ENCODE measurements around the gene FGF9.

Gene FGF9

DNA sequence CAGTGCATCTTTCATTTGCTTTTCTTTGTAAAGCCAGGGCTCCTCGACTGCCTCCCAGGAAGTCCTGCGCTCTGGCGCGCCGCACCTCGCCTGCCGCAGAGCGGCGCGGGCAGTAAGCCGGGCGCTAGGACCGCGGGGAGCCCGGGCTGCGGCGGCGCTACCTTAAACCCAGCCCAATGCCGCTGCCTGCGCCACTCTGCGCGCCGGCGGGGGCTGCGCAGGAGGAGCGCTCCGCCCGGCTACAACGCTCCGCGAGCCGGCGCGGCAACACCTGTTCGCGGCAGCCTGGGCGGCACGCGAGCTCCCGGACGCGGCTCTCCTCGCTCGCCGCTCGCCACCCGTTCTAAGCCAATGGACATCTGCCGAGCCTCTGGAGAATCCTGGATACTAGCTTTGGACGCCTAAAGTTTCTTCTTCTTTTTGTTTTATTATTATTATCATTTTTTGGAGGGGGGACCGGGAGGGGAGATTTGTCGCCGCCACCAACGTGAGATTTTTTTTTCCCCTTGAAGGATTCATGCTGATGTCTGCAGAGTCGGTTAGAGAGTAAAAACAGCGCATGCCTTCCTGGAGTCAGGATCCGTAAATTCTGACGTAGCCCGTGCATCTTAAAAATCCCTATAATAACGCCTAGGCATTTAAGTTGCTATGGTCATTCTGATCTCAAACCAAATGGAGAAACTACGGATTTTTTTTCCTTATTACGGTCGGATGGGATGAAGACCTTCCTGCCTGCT lies at the start of gene FGF9:
Gene FGF9 (plus strand): TSS at position 191 of the 737 bp plus-strand sequence. CDS start 840 bp downstream, outside the sequence.
- ChIA-PET POLR2A (interaction anchor here (1.0 kb wide), 1 partner anchor 33 kb away, joined by 3 read pairs; no protein-coding TSS in a partner anchor), CTCF (interaction anchor here (0.7 kb wide), 2 partner anchors 67 to 195 kb away, joined by 5 to 7 read pairs; partner anchors contain the start of gene MICU2)

DNA sequence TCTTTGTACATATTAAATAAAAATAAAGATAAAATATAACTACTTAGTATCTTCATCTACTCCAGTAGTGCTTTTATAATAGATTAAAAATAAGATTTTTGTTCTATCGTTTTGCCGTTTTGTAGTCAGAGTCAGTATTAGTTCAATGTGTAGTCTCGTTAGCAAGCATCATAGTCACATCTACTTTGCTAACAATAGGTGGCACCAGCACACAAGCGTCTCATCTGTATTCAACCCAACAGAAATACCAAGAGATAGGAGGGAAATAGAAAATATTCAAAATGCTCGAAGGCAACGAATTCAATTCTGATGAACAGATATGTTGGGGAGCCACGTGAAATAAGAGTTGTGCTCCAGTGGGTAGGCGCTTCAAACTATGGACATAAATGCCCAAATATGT lies 45.5 kb upstream of the FGF9 start:
- no peak for TF ChIP-seq FOXM1 (IDR thresholded peaks at IDR 0.05; ENCODE audit: borderline replicate concordance)
- TF ChIP-seq FOXK2 (IDR thresholded peaks at IDR 0.05), result no peak
- TF ChIP-seq, protein P1, sequence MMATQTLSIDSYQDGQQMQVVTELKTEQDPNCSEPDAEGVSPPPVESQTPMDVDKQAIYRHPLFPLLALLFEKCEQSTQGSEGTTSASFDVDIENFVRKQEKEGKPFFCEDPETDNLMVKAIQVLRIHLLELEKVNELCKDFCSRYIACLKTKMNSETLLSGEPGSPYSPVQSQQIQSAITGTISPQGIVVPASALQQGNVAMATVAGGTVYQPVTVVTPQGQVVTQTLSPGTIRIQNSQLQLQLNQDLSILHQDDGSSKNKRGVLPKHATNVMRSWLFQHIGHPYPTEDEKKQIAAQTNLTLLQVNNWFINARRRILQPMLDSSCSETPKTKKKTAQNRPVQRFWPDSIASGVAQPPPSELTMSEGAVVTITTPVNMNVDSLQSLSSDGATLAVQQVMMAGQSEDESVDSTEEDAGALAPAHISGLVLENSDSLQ (IDR thresholded peaks at IDR 0.05), result no peak
- no peak for TF ChIP-seq ELF4 (IDR thresholded peaks at IDR 0.05)
- TF ChIP-seq L3MBTL2 (conservative IDR thresholded peaks at IDR 0.05), result no peak
- TF ChIP-seq LEF1 (IDR thresholded peaks at IDR 0.05; ENCODE audit: borderline replicate concordance), result no peak
- TF ChIP-seq ARNT (IDR thresholded peaks at IDR 0.05), result no peak
- no peak for TF ChIP-seq TARDBP (IDR thresholded peaks at IDR 0.05)
- TF ChIP-seq SUZ12 (IDR thresholded peaks at IDR 0.05), result no peak
- TF ChIP-seq SP1 (IDR thresholded peaks at IDR 0.05), result no peak
- no peak for TF ChIP-seq NFRKB (IDR thresholded peaks at IDR 0.05)
- no peak for TF ChIP-seq ZNF384 (IDR thresholded peaks at IDR 0.05)
- TF ChIP-seq HDGF (IDR thresholded peaks at IDR 0.05; ENCODE audit: borderline replicate concordance), result no peak
- no peak for TF ChIP-seq BHLHE40 (IDR thresholded peaks at IDR 0.05; ENCODE audit: borderline replicate concordance)
- no peak for TF ChIP-seq CTBP1 (IDR thresholded peaks at IDR 0.05; ENCODE audit: borderline replicate concordance)
- no peak for TF ChIP-seq FOXA1 (IDR thresholded peaks at IDR 0.05)
- POLR2A ChIA-PET, result no interaction called here
- CTCF ChIA-PET, result no interaction called here
- peak; percentile 21 for DNase-seq (ENCODE audit: extremely low spot score)

More for the DNA sequence above, at the start of gene FGF9:
- TF ChIP-seq HDGF (IDR thresholded peaks at IDR 0.05; ENCODE audit: borderline replicate concordance), result no peak
- TF ChIP-seq ARNT (IDR thresholded peaks at IDR 0.05), result 0 out of 2 replicates have a peak, but pooled peaks have one; percentile 21
- TF ChIP-seq L3MBTL2 (conservative IDR thresholded peaks at IDR 0.05), result peak; percentile 43; the same call in 1 of the 2 replicates
- peak; percentile 94 for TF ChIP-seq FOXM1 (IDR thresholded peaks at IDR 0.05; ENCODE audit: borderline replicate concordance)
- TF ChIP-seq, protein P1 (IDR thresholded peaks at IDR 0.05), result no peak
- DNase-seq (ENCODE audit: extremely low spot score), result peak; percentile 67

DNA sequence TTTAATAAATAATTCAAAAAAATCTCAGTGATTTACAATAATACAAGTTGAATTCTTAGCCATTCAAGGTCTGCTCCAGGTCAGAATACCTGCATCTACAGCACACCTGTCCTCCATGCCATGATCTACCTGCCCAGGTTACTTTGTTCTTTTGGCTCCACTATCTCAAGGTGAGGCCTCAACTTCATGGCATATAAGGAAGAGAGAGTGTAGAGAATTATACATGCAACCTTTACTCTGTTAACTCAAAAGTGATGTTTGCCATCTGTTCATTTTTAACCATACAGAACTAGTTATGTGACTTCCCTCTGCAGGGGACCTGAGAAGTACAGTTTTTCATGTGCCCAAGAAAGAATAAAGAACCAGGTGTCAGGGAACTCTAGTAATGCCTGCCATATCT lies 38.7 kb upstream of the FGF9 start:
- POLR2A ChIA-PET, result no interaction called here
- CTCF ChIA-PET, result no interaction called here

DNA sequence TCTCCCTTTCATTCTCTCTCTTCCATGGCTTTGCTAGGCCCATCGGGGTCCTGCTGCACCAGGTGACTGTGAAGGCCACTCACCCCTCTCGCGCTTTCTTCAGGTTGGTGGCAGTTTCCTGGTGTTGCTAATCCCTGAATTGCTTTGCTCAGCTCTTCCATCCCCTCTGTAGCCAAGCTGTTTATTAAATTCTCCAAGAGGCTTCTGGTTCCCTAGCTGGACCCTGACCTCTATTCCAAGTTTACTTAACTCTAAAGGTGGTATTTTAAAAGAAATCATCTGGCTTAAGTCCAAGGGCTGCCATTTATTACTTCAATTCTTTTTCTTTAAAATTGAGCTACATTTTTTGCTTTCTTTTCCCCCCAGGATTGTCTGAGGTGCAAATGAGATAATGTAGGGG lies 34.2 kb upstream of the FGF9 start:
- no peak for DNase-seq (ENCODE audit: extremely low spot score)
- POLR2A ChIA-PET, result interaction anchor here (0.8 kb wide), 1 partner anchor 33 kb away, joined by 3 read pairs; the partner anchor contains the start of gene MICU2
- TF ChIP-seq LEF1 (IDR thresholded peaks at IDR 0.05; ENCODE audit: borderline replicate concordance) (no peak), ZNF384 (IDR thresholded peaks at IDR 0.05) (no peak), NFRKB (IDR thresholded peaks at IDR 0.05) (no peak), L3MBTL2 (conservative IDR thresholded peaks at IDR 0.05) (no peak), SP1 (IDR thresholded peaks at IDR 0.05) (no peak), HDGF (IDR thresholded peaks at IDR 0.05; ENCODE audit: borderline replicate concordance) (no peak), FOXK2 (IDR thresholded peaks at IDR 0.05) (no peak), FOXA1 (IDR thresholded peaks at IDR 0.05) (no peak), FOXM1 (IDR thresholded peaks at IDR 0.05; ENCODE audit: borderline replicate concordance) (no peak), ARNT (IDR thresholded peaks at IDR 0.05) (no peak), CTBP1 (IDR thresholded peaks at IDR 0.05; ENCODE audit: borderline replicate concordance) (no peak), BHLHE40 (IDR thresholded peaks at IDR 0.05; ENCODE audit: borderline replicate concordance) (no peak)
- TF ChIP-seq, protein P1 (IDR thresholded peaks at IDR 0.05), result no peak
- CTCF ChIA-PET, result no interaction called here

More for the DNA sequence above, 38.7 kb upstream of the FGF9 start:
- DNase-seq (ENCODE audit: extremely low spot score), result no peak
- no peak for TF ChIP-seq FOXK2 (IDR thresholded peaks at IDR 0.05)
- TF ChIP-seq, protein P1 (IDR thresholded peaks at IDR 0.05), result no peak

DNA sequence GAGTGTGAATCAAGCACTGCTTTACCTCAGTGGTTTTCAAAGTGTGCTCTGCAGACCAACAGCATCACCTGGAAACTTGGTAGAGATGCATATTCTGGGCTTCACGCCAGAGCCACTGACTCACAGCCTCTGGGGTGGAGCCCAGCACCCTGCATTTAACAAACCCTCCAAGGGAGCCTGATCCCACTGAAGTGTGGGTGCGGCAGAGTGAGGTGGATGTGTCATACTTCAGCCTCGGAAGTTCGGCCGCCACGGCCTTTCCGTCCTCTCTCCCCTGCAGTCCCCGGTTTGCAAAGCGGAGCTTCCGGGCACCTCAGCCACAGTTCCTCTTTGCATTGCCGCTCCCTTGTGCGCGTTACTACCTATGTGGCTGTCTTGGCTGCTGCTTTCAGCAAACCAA lies 33.6 kb upstream of the FGF9 start:
- CTCF ChIA-PET, result interaction anchor here (0.9 to 1.8 kb wide), 4 partner anchors 29 to 1125 kb away, joined by 3 to 5 read pairs (median 4); no protein-coding TSS in a partner anchor
- DNase-seq (ENCODE audit: extremely low spot score), result no peak
- POLR2A ChIA-PET, result interaction anchor here (1.5 kb wide), 1 partner anchor 32 kb away, joined by 4 read pairs; no protein-coding TSS in a partner anchor
- TF ChIP-seq, protein P1 (IDR thresholded peaks at IDR 0.05), result no peak
- no peak for TF ChIP-seq BHLHE40 (IDR thresholded peaks at IDR 0.05; ENCODE audit: borderline replicate concordance)
